ENCODE measurements around the gene CCL4L2.
"Not testable (repeated sequence)": the region's sequence is repeated elsewhere in the genome, so short reads cannot be mapped to it uniquely, and the experiment has no call there.

Gene CCL4L2

DNA sequence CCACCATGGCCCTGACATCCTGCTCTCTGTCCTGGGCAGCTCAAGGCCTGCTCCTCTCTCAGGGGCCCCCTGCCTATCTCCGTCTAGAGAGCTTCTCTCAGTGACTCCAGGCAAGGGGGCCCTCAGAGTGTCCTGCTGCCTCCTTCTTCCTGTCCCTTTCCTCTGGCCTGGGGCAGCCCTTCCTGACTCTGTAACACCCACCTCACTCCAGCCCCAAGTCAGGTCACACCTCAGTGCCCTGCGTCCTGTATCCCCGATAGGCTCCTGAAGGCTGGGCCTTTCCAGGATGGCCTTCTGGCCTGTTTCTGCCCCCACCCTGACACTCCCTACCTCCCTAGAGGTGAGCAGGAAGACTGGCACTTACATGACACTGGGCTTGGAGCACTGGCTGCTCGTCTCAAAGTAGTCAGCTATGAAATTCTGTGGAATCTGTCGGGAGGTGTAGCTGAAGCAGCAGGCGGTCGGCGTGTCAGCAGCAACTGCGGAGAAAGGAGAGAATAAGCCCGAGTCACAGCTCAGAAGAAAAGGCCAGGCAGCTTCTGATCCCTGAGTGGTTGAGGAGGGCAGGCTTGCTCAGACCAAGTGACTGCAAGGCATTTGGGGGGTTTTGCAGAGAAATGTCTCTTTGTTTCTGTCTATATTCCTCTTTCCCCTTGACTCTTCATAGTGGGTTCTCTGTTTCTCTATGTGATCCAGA, 15.3 kb upstream of the CCL4L2 start:
- no peak for DNase-seq (ENCODE audit: low read depth)

DNA sequence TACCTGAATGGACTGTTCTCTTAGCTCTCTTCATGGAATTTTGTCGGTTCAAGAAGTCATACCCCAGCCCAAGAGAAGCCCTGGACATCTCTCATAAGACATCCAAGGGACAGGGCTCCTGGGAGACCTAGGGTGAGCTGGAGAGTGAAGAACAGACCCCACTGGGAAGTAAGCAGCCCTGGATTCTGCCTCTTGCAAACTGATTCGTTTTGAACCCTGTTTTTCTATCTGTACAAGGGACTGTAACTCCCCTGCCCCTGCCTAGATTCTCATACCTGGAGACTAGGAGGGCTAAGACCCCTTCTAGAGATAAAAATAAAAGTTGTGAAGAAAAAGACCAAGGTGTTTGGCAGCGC, 14.8 kb upstream of the CCL4L2 start:
- DNase-seq (ENCODE audit: low read depth) = no peak

DNA sequence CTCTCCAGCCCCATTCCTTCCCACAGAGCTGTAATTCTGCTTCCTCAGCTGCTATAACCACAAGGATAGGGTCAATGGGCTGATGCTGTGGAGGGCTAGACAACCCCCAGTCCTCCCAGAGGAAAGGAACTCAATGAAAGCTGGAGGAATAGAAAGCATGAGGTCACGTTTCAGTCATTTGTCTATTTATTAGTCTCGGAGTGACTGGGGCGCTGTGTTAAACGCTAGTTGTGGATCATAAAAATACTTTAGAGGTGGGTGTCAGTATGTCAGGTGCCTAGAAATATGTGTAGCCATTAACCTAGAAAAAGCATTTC, 13.5 kb upstream of the CCL4L2 start:
- DNase-seq (ENCODE audit: low read depth) = no peak

DNA sequence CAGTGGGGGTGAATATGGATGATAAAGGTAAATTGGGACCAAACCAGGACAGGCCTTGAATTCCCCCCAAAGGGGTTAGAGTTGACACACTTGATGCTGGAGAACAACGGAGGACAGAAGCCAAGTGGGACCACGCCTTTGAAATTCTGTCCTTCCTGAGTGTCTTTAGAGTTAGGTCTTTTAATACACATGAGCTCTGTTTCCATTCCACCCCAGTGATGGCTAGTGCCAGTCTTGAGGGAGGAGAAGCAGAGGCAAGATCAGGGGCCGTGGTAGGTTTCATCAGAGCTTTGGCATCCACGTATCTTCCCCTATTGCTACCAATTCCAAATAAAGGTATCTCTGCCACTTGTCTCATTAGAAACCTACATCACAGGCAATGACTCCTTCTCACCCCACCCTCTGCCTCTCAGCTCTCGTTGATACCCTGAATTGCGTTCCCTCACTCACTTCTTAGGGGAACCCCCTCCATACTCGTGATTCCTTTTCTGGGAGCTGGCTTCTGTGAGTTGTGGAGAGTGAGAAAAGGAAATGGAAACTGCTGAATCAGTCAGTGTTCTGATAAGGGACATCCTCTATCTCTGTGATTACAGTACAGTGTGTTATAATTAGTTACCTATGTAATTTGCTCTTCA, 11.9 kb upstream of the CCL4L2 start:
- DNase-seq (ENCODE audit: low read depth) = no peak

DNA sequence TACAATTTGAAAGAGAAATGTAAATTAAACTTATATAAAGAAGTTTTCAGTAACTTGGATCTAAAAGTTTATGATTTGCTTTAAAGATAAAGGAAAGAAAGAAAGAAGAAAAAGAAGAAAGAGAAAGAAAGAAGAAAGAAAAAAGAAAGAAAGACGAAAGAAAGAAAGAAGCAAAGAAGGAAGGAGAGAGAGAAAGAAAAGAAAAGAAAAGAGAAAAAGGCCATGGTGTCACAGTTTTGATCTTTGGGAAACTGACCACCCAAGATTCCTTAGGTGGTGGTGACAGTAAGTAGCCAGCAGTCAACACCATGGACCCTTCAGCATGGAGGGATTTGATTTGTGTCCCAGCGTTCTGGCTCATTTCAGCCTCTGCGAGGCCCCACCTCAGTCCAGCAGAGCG, 9.8 kb upstream of the CCL4L2 start:
- not testable (repeated sequence) for DNase-seq (ENCODE audit: low read depth)

DNA sequence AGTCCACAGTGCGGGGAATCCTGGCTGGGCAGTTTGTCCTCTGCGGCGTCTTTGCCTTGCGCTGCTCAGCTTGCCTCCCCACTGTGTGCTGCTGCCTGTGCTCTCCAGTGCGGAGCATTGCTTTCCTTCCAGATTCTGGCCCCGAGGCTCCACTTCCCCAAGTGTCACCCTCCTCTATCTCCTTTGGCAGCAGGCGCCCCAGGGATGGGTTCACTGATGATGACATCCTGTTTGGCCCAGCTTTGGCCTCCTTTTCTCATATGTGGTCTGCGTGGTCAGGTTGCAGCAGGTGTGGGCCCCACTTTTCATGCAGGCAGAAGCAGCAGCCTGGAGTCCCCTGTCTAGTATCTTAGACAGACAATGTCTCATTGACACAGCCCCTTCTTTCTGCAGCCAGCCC, 9.4 kb upstream of the CCL4L2 start:
- not testable (repeated sequence) for DNase-seq (ENCODE audit: low read depth)

DNA sequence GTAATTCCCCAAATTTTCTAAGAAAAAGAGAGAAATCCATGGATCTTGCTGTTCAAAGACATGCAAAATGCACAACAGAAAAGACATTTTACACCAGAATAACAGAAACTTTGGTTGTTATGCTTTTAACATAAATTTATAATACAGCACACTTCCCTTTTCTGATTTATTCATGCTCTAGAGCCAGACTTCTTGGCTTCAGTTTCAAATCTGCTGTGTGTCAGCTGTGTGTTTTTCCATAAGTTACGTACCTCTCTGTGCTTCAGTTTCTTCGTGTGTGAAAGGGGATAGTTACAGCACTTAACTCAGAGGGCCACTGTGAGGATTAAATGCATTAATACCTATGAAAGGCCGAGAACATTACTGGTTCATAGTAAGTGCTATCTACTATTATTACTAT, 7.5 kb upstream of the CCL4L2 start:
- no peak for DNase-seq (ENCODE audit: low read depth)

DNA sequence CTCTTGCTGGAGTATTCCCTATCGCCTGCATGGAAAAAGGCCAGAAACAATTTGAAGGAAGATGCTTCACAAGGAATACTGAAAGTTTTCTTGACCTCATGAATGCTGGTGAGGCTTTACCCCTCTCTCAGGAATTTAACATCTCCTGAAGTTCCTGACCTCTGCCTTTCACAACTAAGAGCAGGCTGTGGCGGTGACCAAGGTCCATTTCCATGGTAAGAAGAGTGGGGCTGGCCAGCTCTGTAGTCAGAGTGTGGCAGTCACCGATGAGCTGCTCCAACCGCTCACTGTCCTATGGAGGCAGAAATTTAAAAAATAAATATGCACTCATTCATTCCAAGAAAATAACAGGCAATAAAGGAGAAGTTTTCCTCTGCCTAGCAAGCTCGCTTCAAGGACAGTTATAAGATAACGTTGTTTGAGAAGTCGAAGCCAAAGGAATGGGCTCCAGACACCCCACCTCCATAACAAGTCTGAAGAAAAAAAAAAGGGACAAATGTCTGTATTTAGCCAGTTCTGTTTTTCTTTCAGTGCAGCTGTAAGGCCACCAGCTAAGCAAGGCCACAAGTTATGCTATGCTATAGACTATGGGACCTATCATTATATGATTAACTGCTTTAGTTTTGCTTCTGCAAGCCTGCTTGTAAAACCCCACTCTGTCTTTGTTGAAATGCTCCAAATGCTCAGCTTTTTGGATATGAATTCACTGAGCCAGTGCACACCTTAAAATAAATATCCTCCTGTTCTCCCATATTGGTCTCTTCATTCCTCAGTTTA, 6.0 kb upstream of the CCL4L2 start:
- no peak for DNase-seq (ENCODE audit: low read depth)

DNA sequence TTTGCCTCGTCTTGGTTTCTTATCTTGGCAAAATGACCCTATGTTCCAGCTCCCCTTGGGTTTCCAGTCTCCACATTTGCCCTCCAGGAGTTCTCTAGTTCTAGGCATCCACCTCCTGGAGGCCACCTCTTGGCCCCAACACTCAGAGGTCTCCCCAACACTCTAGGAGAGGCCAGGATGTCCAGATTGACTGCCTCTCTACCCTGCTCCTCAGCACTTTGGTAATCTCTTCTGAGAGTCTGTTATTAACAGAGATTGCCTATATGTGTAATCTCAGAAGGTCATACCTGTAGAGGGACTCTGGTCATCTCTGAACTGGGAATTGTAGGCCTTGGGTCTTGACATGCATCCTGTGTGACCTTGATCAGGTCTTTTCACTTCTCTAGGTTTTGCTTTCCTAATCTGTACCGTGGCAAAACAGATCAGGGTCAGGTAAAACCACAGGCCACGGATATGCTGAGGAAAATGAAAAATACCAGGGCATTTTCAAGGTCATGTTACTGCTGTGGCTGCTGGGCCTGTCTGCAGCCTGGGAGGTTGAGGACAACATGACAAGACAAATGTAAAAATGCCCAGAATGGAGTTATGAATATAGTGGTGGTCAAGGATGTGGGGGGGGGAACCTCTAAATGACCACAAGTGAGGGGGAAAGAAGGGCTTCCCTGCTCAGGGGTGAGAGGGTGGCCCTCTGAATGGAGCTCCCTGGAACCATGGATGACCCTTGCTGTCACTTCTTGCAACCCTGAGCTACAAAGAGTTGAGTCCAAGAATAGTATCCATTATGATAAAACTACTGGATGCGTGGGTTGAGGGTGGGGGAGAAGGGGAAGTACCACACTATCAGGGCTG, 5.0 kb upstream of the CCL4L2 start:
- no peak for DNase-seq (ENCODE audit: low read depth)

DNA sequence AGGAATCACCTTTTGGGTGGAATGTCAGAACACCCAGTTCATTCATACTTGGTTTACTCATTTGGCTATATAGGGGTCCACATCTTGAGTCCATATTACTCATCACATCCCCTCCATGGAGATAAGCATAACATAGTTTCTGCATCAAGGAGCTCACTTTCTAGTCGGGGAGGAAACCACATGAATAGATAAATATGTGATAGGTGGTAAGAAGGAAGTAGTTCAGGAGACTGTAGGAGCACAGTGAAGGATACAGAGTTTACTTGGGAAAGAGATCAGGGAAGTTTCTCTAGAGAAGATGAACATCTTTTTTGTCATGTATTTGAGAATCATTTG, 4.4 kb upstream of the CCL4L2 start:
- not testable (repeated sequence) for DNase-seq (ENCODE audit: low read depth)

DNA sequence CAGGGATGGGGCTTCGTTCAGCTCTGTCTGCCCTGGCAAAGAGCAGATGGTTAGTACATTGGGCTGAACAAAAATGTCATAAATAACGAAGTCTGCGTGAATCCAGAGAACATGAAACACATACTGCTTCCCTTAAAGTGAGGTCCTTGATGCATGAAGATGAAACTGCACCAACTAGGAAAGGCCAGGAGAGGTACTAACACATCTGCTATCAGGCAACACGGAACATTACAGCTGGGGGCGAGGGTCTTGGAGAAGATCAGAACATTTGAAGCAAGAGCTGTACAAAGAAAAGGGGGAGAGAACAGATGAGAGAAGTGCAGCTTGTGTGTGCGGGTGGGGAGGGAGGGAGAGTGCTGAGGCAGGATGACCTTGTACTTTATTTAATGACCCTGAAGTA, 3.5 kb upstream of the CCL4L2 start:
- DNase-seq (ENCODE audit: low read depth) = not testable (repeated sequence)

DNA sequence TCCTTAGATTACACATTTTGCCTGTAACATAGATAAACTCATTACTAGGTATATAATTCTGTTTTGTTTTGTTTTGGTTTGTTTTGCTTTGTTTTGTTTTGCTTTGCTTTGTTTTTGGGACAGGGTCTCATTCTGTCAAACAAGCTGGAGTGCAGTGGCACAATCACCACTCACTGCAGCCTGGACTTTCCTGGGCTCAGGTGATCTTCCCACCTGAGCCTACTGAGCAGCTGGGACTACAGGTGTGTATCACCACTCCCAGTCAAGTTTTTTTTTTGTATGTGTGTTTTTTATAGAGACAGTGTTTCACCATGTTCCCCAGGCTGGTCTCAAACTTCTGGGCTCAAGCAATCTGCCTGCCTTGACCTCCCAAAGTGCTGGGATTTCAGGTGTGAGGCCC, 1.3 kb upstream of the CCL4L2 start:
- DNase-seq (ENCODE audit: low read depth) = no peak

DNA sequence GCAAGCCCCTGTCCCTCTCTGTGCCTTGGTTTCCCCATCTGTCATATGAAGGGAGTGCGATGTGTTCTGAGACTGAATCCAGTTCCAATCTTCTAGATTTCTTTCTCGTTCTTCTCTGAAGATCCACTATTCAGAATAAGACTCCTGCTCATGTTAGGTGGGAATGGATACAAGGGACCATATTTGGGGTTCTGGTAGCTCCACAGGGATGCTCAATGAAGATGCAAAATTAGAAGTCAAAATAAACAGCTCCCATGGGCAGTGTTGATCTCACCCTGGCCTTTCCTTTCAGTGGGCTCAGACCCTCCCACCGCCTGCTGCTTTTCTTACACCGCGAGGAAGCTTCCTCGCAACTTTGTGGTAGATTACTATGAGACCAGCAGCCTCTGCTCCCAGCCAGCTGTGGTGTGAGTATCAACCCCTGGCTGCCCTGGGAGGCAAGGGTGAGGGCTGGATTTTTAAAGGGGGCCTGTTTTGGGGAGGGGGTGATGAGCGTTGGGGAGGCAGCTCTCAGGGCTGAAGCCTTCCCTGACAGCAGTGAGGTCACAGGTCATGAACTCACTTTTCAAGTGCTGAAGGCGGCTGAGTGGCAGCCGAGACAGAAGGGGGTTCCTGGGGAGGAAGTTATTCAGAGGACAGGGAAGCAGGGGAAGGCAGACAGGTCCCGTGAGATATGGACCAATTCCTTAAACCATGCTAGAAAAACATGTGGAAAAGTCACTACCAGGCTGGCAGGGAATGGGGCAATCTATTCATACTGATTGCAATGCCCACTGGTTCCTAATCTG, 815 bp downstream of the CCL4L2 start:
- DNase-seq (ENCODE audit: low read depth) = not testable (repeated sequence)

DNA sequence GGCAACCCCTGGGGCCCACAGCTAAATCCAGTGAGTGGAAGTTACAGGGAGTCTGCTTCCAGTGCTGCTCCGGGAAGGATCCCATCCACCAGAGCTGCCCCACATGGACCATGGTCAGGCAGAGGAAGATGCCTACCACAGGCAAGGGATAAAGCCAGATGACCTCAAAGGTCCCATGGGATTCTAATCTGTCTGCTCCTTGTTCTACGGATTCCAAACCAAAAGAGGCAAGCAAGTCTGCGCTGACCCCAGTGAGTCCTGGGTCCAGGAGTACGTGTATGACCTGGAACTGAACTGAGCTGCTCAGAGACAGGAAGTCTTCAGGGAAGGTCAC, 1.4 kb downstream of the CCL4L2 start:
- no peak for DNase-seq (ENCODE audit: low read depth)

DNA sequence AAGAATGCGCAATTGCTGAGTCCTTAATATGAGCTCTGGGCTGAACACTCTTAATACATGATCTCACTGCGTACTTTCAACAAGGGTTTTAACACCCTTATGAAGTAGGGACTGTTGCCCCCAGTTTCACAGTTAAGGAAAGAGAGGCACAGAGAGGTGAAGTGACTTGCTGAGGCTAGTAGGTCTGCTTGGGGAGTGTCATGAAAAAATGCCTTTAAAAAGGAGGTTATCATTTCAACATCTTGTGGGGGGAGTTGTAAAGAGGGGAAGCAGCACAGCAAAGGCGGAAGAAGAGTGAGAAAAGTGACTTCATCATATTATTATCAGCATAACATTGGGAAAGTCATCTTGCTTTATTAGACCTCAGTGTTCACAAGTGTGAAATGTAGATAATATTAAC, 2.1 kb downstream of the CCL4L2 start:
- DNase-seq (ENCODE audit: low read depth) = no peak

DNA sequence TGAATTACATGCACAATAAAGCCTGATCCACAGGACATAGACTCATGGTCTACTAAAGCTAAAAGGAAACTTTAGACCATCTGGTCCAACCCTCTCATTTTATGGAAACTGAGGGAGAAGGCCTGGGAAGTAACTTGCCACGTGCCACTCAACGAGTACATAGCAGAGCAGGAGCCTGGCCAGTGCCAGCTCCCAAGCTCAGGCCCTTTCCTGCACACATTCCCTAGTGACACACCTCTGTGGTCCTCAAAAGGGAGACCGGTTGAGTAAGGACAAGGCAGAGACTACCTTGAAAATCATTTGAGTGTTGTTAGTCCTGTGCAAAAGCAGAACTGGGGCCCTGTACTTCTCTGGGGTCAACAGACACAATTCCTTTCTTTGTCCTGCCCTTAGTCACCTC, 2.8 kb downstream of the CCL4L2 start:
- no peak for DNase-seq (ENCODE audit: low read depth)

DNA sequence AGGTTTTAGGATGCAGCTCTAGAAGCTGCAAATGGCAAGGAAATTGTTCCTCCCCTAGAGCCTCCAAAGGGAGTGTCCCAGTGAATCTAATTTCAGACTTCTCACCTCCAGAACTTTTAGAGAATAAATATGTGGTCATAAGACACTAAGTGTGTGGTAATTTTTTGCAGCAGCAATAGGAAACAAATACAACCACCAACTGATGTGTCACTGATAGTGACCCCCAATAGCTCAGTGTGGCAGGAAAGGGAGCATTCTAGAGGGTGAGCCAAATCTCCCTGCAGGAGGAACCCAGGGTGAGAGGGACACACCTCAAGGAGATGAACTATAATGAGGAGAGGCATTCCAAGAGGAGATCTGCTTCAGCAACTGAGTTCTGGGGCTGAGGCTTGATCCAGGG, 4.1 kb downstream of the CCL4L2 start:
- no peak for DNase-seq (ENCODE audit: low read depth)

DNA sequence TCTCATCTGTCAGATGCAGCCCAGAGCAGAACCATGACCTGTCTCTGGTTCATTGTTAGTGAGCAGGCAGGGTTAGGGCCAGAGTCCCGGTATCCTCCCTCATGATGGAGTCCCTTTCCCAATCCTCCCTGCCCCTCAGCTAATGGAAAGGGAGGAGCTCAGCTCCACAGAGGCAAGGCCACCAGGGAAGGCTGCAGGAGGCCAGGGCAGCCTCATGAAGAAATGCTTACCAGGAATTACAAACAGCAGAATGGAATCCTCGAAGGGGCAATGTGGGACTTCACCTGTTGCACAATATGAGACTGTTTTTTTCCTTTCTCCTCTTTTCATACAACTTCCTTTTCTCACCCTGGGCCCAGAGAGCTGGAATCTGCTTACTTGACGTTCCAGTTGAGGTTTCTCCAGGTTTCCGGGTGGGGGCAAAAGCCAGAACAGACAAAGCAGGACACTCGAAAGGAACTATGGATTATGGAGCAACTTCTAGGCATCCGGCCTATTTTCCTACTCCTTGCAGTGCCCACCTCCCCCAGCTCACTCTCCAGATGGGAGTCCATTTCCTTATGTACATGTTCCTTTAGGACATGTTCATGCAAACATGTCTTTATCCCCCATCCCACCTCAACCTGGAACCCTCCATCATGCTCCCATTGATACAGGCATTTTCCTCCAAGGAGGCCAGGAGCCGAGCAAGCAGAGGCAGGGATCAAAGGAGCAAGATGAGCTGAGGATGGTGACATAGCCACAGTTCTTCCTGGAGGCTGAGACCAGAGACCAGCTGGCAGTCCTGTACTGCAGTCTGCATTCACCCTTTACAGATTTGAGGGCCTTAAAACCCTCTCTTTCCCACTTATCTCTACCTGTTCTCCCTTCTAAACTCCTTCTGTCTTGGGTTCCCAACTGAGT, 4.8 kb downstream of the CCL4L2 start:
- not testable (repeated sequence) for DNase-seq (ENCODE audit: low read depth)

DNA sequence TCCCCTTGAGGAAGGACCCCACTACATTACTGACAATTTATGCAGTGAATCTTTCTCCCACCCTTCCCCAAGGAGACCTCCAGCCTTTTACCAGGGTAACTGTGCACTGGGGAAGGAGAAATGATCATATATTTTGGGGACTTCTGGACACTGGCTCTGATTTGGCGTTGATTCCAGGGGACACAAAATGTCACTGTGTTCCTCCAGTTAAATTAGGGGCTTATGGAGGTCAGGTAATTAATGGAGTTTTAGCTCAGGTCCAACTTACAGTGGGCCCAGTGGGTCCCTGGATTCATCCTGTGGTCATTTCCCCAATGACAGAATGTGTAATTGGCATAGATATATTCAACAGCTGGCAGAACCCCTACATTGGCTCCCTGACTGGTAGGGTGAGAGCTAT, 8.7 kb downstream of the CCL4L2 start:
- not testable (repeated sequence) for DNase-seq (ENCODE audit: low read depth)

DNA sequence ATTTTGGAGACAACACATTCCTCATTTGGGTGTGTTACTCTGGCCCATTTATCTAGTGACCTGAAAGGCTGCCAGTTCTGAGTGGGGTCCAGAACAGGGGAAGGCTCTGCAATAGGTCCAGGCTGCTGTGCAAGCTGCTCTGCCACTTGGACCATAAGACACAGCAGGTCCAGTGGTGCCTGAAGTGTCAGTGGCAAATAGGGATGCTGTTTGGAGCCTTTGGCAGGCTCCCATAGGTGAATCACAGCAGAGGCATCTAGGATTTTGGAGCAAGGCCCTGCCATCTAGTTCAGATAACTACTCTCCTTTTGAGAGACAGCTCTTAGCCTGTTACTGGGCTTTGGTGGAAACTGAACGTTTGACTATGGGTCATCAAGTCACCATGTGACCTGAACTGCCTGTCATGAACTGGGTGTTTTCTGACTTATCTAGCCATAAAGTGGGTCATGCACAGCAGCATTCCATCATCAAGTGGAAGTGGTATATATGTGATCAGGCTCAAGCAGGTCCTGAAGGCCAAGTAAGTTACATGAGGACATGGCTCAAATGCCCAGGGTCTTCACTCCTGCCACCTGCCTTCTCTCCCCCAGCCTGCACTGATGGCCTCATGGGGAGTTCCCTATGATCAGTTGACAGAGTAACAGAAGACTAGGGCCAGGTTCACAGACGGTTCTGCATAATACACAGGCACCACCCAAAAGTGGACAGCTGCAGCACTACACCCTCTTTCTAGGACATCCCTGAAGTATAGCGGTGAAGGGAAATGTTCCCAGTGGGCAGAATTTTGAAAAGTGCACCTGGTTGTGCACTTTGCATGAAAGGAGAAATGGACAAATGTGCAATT, 10.1 kb downstream of the CCL4L2 start:
- not testable (repeated sequence) for DNase-seq (ENCODE audit: low read depth)
